GM21390 (cell line): Measurements from ENCODE around the gene MROH7.

Experiments
- ATAC-seq: cut with Tn5 transposase; IDR thresholded peaks from one replicate; pipeline ENCODE4 v1.9.1; 2021; ENCODE audit not compliant: unreplicated experiment

Gene MROH7

GRCh38 chr1:54694771-54695170 is 53.2 kb downstream of the MROH7 start:
- no peak for ATAC-seq

GRCh38 chr1:54695221-54695620 is 53.6 kb downstream of the MROH7 start:
- ATAC-seq: no peak

GRCh38 chr1:54695764-54696163 is 54.2 kb downstream of the MROH7 start:
- no peak for ATAC-seq

GRCh38 chr1:54696262-54696661 is 54.7 kb downstream of the MROH7 start:
- ATAC-seq: no peak

GRCh38 chr1:54697896-54698295 is 56.3 kb downstream of the MROH7 start:
- ATAC-seq: no peak

GRCh38 chr1:54698346-54698745 is 56.8 kb downstream of the MROH7 start:
- ATAC-seq: no peak

- ATAC-seq: no peak
These were observed 58.4 kb downstream of the MROH7 start for GRCh38 chr1:54699936-54700525.

GRCh38 chr1:54701066-54701465 is 59.5 kb downstream of the MROH7 start:
- ATAC-seq: no peak

GRCh38 chr1:54701996-54702395 is 60.4 kb downstream of the MROH7 start:
- ATAC-seq: no peak

- no peak for ATAC-seq
These were observed 61.9 kb downstream of the MROH7 start for GRCh38 chr1:54703471-54703870.

- no peak for ATAC-seq
These were observed 63.6 kb downstream of the MROH7 start for GRCh38 chr1:54705153-54705552.

- no peak for ATAC-seq
These were observed 64.8 kb downstream of the MROH7 start for GRCh38 chr1:54706419-54706818.

GRCh38 chr1:54708385-54708784 is 66.8 kb downstream of the MROH7 start:
- ATAC-seq: no peak

GRCh38 chr1:54709547-54710292 is 68.1 kb downstream of the MROH7 start:
- no peak for ATAC-seq

- ATAC-seq: no peak
These were observed 68.8 kb downstream of the MROH7 start for GRCh38 chr1:54710434-54710833.

- ATAC-seq: no peak
These were observed 69.3 kb downstream of the MROH7 start for GRCh38 chr1:54710841-54711240.

GRCh38 chr1:54711536-54711935 is 70.0 kb downstream of the MROH7 start:
- ATAC-seq: no peak

GRCh38 chr1:54714881-54715492 is 73.4 kb downstream of the MROH7 start:
- no peak for ATAC-seq

GRCh38 chr1:54715493-54716298 is 74.1 kb downstream of the MROH7 start, which contains the start of gene TTC4:
Gene TTC4, plus strand, starts transcription at chr1:54715861. Its CDS starts 48 bp downstream, at chr1:54715909.
- ATAC-seq: peak; percentile 96

- no peak for ATAC-seq
These were observed 74.9 kb downstream of the MROH7 start for GRCh38 chr1:54716299-54717047.

- ATAC-seq: no peak
These were observed 80.1 kb downstream of the MROH7 start for GRCh38 chr1:54721719-54722118.
